ENCODE data around the gene GNG8. TPM values are rescaled to one million over a fixed set of nuclear protein-coding genes. Genes with fewer than 3 reads are reported as not detected.

The GNG8 gene
- total and polyA plus RNA-seq, 9 of the 15 experiments (the other 6 are each of a cell fraction or from before 2014, with no cell fraction given): 1.3 TPM; not detected in 8

- TF ChIP-seq GTF3C2 (IDR thresholded peaks at IDR 0.05; ENCODE audit: borderline replicate concordance, extremely low read depth, insufficient read length) (no peak), ETV1 (tag; conservative IDR thresholded peaks at IDR 0.05; ENCODE audit: low read depth) (no peak), CREB3L1 (IDR thresholded peaks at IDR 0.05; ENCODE audit: borderline replicate concordance, low read depth) (no peak), ZNF232 (CRISPR knock-in tag; IDR thresholded peaks at IDR 0.05) (no peak)
These were observed 27.8 kb downstream of the GNG8 start (continued) for GRCh38 chr19:46608178-46608577.

- ChIA-PET POLR2A (interaction anchor here (0.8 to 1.3 kb wide), 5 partner anchors 9 to 130 kb away, joined by 3 to 6 read pairs (median 3); no protein-coding TSS in a partner anchor), CTCF (ENCODE audit: low intra/inter-chr PET ratio) (no interaction called here)
- H3K4me1 ChIP-seq (replicated peaks in 1 of 2; ENCODE audit: control insufficient read depth in 2 of 2, insufficient read depth in 2 of 2, low read length in 2 of 2): peaks cover 13 to 37% of the 10 kb centered on the region in 2 experiments; a peak in 4 of 5 replicates
- no peaks in the 10 kb centered on the region for H3K9me1 ChIP-seq (ENCODE audit: control insufficient read depth, insufficient read depth, low read length)
- peaks cover 39% of the 10 kb centered on the region for H4K20me1 ChIP-seq (replicated peaks; ENCODE audit: control insufficient read depth, insufficient read depth, low read length)
- no peak for ATAC-seq
- no peak overlapping the region for H2AFZ ChIP-seq (ENCODE audit: low read depth, low read length)
- no peak overlapping the region for H3K9ac ChIP-seq (ENCODE audit: insufficient read depth in 1 of 2, low read depth in 2 of 2, low read length in 2 of 2)
- no peak for FAIRE-seq
- in situ Hi-C loops (cut with MboI): no loop called here
- intact Hi-C loops (cut with micrococcal nuclease): no loop called here
- no peak overlapping the region for H3K4me3 ChIP-seq
- no peak overlapping the region for H3K4me2 ChIP-seq (ENCODE audit: insufficient read depth, low read length)
- 93% methylated on average over 11 of the region's 12 CpGs for WGBS (ENCODE audit: insufficient coverage, low coverage, missing lambda C conversion rate)
- no peaks in the 10 kb centered on the region for H3K9me3 ChIP-seq (replicated peaks; ENCODE audit: control insufficient read depth, insufficient read depth, low read depth, low read length)
- BruUV-seq (replicated peaks): no TSS peak
- no peaks in the 10 kb centered on the region for H3K27me3 ChIP-seq (ENCODE audit: control insufficient read depth in 2 of 2, insufficient read depth in 2 of 2, low read length in 2 of 2)
- no peak for DNase-seq (ENCODE audit: extremely low read depth in 1 of 4, low spot score in 3 of 4)
- H3K36me3 ChIP-seq (ENCODE audit: control insufficient read depth, insufficient read depth, low read length): peaks cover 78% of the 10 kb centered on the region; the same call in 2 of the 3 replicates
- H3K79me2 ChIP-seq (ENCODE audit: control insufficient read depth, insufficient read depth, low read length): peaks cover 36% of the 10 kb centered on the region
- no peak overlapping the region for H3K27ac ChIP-seq (ENCODE audit: extremely low read depth, low read depth, low read length)
- TF ChIP-seq STAG1 (CRISPR knock-in tag; IDR thresholded peaks at IDR 0.05; ENCODE audit: borderline replicate concordance): no peak
- TF ChIP-seq, protein P1, sequence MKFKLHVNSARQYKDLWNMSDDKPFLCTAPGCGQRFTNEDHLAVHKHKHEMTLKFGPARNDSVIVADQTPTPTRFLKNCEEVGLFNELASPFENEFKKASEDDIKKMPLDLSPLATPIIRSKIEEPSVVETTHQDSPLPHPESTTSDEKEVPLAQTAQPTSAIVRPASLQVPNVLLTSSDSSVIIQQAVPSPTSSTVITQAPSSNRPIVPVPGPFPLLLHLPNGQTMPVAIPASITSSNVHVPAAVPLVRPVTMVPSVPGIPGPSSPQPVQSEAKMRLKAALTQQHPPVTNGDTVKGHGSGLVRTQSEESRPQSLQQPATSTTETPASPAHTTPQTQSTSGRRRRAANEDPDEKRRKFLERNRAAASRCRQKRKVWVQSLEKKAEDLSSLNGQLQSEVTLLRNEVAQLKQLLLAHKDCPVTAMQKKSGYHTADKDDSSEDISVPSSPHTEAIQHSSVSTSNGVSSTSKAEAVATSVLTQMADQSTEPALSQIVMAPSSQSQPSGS (CRISPR knock-in tag; IDR thresholded peaks at IDR 0.05): no peak
- peak; percentile 50 for TF ChIP-seq RBFOX2 (IDR thresholded peaks at IDR 0.05; ENCODE audit: low read depth, low read length)
- no peak for TF ChIP-seq OTX1 (CRISPR knock-in tag; IDR thresholded peaks at IDR 0.05)
- TF ChIP-seq NFYB (IDR thresholded peaks at IDR 0.05; ENCODE audit: extremely low read depth, insufficient read length): no peak
- no peak for TF ChIP-seq GTF2F1 (IDR thresholded peaks at IDR 0.05; ENCODE audit: low read depth, low read length)
- no peak for TF ChIP-seq ZNF121 (CRISPR knock-in tag; conservative IDR thresholded peaks at IDR 0.05)
- TF ChIP-seq ZNF197 (CRISPR knock-in tag; IDR thresholded peaks at IDR 0.05; ENCODE audit: low read depth): no peak
- no peak for TF ChIP-seq SRSF7 (optimal IDR thresholded peaks at IDR 0.05; ENCODE audit: low read depth, low read length)
- TF ChIP-seq E2F1 (CRISPR knock-in tag; IDR thresholded peaks at IDR 0.05): no peak
- TF ChIP-seq ZNF146 (CRISPR knock-in tag; IDR thresholded peaks at IDR 0.05; ENCODE audit: unreplicated experiment): no peak
These were observed 28.6 kb downstream of the GNG8 start for GRCh38 chr19:46607448-46607841.

Data from K562 (cell line).